Nephron progenitor cell (in vitro differentiated cells): Measurements from ENCODE around the gene CACNA1C.

Experiments used
- DNase-seq: peaks from one replicate; pipeline ENCODE4 v3.0.0; 2021
- H3K27ac Mint-ChIP-seq: 2 replicates; pipeline ENCODE4 v1.8.0; 2021; ENCODE audit warnings: mild to moderate bottlenecking, moderate library complexity, mixed read lengths
- H3K27me3 Mint-ChIP-seq: 2 replicates; pipeline ENCODE4 v1.8.0; 2021; ENCODE audit warnings: mild to moderate bottlenecking, low read depth, mixed read lengths; ENCODE audit not compliant: poor library complexity
- H3K36me3 Mint-ChIP-seq: 2 replicates; pipeline ENCODE4 v1.8.0; 2021; ENCODE audit warnings: low read depth, mixed read lengths
- H3K4me1 Mint-ChIP-seq: 2 replicates; pipeline ENCODE4 v1.8.0; 2021; ENCODE audit warnings: mixed read lengths
- H3K4me3 Mint-ChIP-seq: 2 replicates; pipeline ENCODE4 v1.8.0; 2021; ENCODE audit warnings: mild to moderate bottlenecking, moderate library complexity, mixed read lengths
- H3K9me3 Mint-ChIP-seq: 2 replicates; pipeline ENCODE4 v1.8.0; 2021; ENCODE audit warnings: mild to moderate bottlenecking, moderate library complexity, mixed read lengths
- CTCF ChIP-seq: fragments of 200-600 bp; sonication (generic); IDR thresholded peaks from 2 replicates; pipeline ENCODE4 v1.5.0; 2021; ENCODE audit warnings: antibody characterized with exemption

CACNA1C gene

DNA sequence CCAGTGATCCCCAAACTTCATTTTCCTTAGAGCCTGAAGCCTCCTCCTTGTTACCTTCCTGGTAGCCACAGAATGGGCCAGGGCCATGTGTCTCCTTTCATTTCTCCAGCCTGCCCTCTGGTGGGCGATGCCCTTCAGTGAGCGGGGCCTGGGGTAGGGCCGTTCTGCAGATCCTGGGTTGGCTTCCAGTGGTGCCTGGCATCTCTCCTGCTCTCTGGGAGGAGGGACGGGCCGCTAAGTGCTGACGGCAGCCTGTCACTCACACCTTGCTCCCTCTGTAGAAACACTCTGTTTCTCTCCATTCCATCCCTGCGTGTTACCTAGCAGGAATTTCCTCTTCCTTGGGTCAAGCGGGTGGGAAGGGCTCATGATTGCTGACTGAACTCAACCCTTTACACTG is 232.1 kb downstream of the CACNA1C start:
- peaks cover 9% of the 10 kb centered on the region for H3K36me3 Mint-ChIP-seq
- H3K4me1 Mint-ChIP-seq, result peaks cover 72% of the 10 kb centered on the region
- peaks cover 19% of the 10 kb centered on the region for H3K9me3 Mint-ChIP-seq
- peak; percentile 65 for TF ChIP-seq CTCF
- H3K27ac Mint-ChIP-seq, result no peak overlapping the region
- DNase-seq, result peak; percentile 79
- H3K4me3 Mint-ChIP-seq, result no peak overlapping the region
- H3K27me3 Mint-ChIP-seq, result peaks cover 7% of the 10 kb centered on the region

DNA sequence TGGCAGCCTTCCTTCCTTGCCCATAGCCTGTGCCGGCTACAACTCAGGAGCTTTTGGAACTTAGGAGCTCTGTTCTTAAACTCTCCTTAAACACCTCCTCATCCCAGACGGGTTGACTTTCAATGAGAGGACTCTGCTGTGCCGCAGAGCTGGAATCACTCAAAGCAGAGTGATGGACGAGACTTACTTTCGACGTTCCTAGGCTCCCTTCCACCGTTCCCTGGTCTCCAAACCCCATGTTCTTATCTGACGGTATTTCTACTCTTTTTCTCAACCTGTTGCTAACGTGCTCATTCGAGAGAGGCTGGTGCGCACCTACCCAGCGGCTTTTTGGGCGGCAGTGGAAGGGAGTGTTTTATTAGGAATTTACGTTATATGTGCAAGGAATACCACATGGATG is 232.7 kb downstream of the CACNA1C start:
- Mint-ChIP-seq H3K4me1 (peaks cover 72% of the 10 kb centered on the region), H3K27ac (no peak overlapping the region), H3K27me3 (peaks cover 7% of the 10 kb centered on the region), H3K4me3 (no peak overlapping the region), H3K9me3 (peaks cover 19% of the 10 kb centered on the region), H3K36me3 (peaks cover 9% of the 10 kb centered on the region)
- DNase-seq, result no peak
- no peak for TF ChIP-seq CTCF

- no peak for TF ChIP-seq CTCF
- Mint-ChIP-seq H3K4me1 (peaks cover 72% of the 10 kb centered on the region), H3K9me3 (peaks cover 13% of the 10 kb centered on the region), H3K27ac (no peak overlapping the region), H3K27me3 (peaks cover 3% of the 10 kb centered on the region), H3K36me3 (peaks cover 9% of the 10 kb centered on the region), H3K4me3 (no peak overlapping the region)
- no peak for DNase-seq
These were observed 233.3 kb downstream of the CACNA1C start for GRCh38 chr12:2286047-2286446.

DNA sequence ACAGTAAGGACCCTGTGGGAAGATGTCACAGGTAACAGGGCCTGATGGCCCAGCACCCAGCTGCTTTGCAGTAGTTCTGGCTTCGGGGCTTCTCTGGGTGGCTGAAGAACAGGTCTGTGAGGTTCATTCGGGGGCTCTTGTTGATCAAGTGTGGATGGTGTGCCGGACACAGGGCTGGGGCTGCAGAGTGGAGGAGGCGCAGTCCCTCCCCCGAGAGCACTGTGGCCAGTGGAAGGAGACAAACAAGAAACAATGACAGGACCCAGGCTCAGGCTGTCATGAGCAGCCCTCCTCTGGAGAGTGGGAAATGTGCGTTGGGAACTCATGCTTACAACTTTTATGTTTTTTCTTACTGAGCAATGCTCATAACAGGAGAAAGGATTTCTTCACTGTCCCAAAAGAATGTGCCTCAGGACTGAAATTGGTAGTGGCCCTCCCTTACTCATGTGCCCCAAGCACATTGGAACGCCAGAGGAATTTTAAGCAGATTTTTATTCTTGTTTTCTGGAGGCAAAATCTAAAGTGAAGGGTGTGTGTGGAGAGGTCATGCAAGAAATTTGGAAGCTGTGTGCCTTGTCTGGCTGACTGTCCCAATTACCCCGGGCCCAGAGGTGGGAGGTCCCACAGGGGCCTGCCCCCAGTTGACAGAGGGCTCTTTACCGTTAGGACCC is 233.8 kb downstream of the CACNA1C start:
- Mint-ChIP-seq H3K27ac (no peak overlapping the region), H3K27me3 (peaks cover 3% of the 10 kb centered on the region), H3K36me3 (peaks cover 5% of the 10 kb centered on the region), H3K4me1 (peaks cover 77% of the 10 kb centered on the region), H3K9me3 (peaks cover 8% of the 10 kb centered on the region), H3K4me3 (no peak overlapping the region)
- no peak for TF ChIP-seq CTCF
- no peak for DNase-seq

DNA sequence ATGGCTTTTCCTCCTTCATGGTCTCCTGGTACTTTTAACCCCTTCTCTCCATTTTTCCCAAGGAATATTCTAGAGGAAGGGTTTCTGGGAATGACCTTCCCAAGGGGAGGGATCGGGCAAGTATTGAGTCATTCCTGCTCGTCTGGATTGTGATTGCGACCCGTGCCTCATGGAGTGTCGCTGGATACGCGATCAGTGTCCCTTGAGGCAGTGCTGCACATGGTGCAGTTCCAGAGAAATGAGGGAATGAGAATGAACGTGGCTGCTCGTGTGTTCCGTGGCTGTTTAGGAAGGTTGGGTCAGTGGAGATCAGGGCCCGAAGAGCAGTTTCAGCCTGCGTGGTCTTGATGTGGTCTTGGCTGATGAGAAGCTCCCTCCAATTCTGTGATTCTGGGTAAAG is 234.4 kb downstream of the CACNA1C start:
- peaks cover 2% of the 10 kb centered on the region for H3K9me3 Mint-ChIP-seq
- no peak for DNase-seq
- H3K4me1 Mint-ChIP-seq, result peaks cover 83% of the 10 kb centered on the region
- H3K4me3 Mint-ChIP-seq, result no peak overlapping the region
- H3K27ac Mint-ChIP-seq, result no peak overlapping the region
- no peaks in the 10 kb centered on the region for H3K36me3 Mint-ChIP-seq
- no peak for TF ChIP-seq CTCF
- peaks cover under 1% of the 10 kb centered on the region for H3K27me3 Mint-ChIP-seq

DNA sequence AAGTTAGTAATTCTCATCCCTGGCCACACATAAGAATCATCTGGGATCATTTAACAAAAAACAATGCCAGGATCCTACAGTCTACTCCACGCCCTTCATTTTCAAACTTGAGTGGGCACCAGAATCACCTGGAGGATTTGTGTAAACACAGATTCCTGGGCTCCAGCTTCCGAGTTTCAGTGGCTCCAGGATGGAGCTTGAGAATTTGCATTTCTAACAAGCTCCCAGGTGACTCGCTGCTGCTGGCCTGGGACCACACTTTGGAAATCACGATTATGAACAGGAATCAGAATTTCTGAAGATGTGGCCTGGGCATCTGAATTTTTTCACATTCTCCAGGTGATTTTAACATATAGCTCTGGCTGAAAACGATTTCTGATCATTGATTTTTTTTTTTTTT is 234.8 kb downstream of the CACNA1C start:
- Mint-ChIP-seq H3K36me3 (no peaks in the 10 kb centered on the region), H3K27me3 (no peaks in the 10 kb centered on the region)
- TF ChIP-seq CTCF, result no peak

More for the DNA sequence above, 234.8 kb downstream of the CACNA1C start:
- H3K9me3 Mint-ChIP-seq, result no peaks in the 10 kb centered on the region
- H3K27ac Mint-ChIP-seq, result no peak overlapping the region
- no peak for DNase-seq
- H3K4me3 Mint-ChIP-seq, result no peak overlapping the region
- H3K4me1 Mint-ChIP-seq, result peaks cover 80% of the 10 kb centered on the region
